GM21619 (cell line): ENCODE data around the gene TMEM117.

ENCODE experiments used
- ATAC-seq: cut with Tn5 transposase; IDR thresholded peaks from one replicate; pipeline ENCODE4 v1.9.1; 2021; ENCODE audit not compliant: unreplicated experiment

The TMEM117 gene

DNA sequence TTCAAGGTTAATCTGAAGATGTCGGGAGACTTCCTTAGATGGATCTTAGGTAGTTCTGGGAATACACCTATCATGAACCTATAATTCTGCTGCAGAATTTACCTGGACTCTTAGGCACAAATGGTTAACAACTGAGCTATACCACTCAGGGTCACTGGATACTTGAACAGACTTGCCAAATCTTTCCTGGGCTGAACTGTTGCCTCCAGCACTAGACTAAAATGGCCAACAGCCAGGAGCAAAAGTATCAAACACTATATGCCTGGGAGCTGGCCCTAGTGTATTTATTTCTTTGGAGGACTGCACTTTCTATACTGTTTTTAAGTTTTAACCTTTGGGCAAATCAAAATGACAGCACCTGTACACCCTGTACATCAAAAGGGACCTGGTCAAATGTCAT is 252.8 kb downstream of the TMEM117 start:
- ATAC-seq, result no peak

DNA sequence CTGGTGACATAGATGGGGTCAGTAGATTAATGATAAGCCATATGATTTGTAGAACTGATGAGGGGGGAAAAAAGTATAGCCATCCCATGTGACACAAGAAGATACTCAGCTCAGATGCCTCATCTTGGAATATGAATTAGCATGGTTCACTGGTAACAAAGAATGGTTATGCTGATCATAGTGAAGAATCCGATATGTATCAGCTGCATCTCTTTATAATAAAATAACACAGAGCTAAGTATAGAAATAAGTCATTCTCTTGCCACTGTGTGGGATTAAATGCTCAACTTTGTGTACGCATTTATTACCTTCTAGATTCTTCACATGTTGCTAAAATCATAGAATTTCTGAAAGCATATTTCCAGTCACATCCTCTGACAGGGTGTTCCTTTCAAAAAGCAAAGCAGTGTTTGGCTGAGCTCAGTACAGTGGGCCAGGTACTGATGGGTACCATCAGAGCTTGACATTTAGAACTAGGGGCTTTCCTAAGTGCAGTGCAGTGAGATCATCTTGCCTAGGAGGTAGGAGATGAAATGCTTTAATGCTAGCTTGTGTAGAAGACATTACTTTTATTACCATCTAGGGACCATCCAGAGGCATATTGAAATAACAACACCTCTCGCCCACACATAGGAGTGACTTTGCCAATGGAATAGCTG is 256.2 kb downstream of the TMEM117 start:
- no peak for ATAC-seq

DNA sequence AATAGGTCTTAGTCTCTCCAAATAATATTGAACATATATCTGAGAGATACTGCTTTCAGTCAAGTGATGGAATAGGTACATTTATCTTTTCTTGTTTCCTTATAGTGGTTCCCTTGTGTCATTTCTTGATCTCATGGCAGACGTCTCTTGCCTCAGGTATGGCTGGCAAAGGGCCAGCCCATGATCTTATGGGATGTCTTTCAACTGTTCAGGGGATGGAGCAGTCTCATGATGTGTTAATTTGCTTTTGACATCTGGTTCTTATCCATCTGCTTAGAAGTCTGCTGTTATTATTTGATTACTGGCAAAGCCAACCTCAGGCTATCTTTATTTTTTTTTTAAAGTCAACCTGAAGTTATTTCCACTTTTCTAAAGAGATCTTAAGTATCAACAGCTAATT is 262.9 kb downstream of the TMEM117 start:
- no peak for ATAC-seq

DNA sequence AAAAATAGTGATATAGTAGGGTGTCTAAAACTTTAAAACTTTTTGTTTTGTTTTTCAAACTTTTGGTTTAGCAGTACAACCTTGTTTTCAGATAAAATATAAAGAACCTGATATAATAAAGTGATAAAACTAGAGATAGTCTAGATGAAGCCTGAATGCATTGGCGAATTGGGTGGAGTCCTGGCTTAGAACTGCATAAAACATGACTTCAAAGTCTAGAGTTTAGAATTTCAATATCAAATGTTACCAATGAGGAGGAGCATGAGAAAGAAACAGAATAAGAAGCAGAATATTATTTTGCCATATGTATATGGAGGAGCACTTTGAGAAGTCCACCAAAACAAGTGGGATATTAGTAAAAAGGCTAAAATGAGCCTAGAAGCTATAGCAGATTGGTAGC is 263.6 kb downstream of the TMEM117 start:
- no peak for ATAC-seq

DNA sequence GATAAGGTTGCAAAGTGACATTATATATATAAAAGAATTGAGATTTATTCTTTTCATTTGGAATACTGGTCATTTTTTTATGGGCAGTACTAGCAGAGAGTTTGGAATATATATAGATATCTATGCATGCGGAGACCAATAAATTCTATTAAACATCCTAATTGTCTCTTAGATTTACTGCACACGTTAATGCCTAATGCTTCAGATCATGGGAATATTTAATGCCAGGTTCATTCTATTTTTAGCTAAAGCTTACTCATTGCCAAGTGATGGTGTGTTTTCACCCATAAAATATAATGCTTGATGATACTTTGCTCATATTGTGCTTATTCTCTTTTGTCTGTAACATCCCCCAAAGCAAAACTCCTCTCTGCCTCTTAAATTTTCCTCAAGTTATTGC is 264.4 kb downstream of the TMEM117 start:
- ATAC-seq, result no peak

DNA sequence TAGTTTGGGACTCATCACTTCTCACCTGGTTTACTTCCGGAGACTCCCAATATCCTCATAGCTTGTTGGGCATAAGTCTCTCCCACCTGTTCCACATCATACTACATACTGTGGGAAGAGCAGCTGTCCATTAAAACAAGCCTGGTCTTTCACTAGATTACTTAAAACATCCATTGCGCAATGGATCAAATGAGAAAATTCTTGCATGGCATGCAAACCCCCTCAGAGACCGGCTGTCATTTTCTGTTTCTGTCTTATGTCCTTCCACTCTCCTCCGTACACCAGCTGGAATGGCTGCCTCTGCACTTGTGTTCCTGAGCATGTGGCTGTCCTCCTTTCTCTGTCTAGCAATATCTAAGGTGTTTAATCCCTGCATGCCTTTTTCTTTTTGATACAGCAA is 265.6 kb downstream of the TMEM117 start:
- no peak for ATAC-seq

DNA sequence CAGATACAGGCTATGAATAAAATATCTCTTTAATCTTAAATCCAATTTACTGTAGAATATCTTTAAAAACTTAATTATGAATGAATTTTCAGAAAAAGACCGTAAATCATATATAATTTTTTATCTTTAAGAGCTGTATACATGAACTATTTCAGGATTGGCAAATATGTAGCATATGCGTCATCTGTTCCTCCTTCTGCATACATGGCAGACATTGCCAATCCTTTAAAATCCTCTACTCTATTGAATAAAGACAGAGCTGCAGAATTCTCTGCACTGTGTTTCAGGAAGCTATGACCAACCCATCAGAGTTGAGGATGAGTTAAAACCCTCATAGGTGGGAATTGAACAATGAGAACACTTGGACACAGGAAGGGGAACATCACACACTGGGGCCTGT is 279.0 kb downstream of the TMEM117 start:
- no peak for ATAC-seq

DNA sequence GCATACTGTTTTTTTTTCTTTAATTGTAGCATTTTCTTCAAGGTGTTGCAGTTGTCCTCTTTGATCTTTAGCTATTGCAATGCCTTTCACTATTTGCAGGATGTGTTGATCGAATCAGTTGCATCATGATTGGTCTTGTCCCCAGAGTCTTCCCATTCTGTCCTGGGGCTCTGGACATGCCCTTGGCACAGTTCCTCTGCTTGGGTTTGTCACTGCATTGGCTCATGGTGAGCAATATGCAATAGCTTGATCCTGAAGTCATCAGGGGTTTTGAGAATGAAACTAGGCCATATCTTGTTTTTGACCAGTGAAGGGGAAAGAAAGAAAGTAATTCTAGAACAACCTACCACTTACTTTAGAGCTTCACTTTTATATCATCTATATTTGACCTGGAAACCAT is 281.5 kb downstream of the TMEM117 start:
- no peak for ATAC-seq

DNA sequence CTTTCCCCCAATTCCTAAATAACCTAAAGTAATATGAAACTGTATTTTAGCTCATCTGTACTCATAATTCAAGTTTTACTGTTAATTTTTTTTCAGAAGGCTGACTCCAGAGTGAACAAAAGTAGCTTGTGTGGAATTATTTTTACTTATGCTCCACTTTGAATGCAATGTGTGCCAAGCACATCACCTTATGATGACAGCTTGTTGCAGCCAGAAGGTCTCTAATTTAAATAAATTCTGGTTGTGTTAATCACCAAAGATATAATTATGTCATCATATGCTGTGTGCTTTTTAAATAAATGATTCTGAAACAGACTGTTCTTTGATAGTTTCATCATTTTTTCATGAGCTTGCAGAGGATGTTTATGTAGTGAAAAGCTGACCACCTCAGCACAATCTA is 283.1 kb downstream of the TMEM117 start:
- ATAC-seq, result no peak

DNA sequence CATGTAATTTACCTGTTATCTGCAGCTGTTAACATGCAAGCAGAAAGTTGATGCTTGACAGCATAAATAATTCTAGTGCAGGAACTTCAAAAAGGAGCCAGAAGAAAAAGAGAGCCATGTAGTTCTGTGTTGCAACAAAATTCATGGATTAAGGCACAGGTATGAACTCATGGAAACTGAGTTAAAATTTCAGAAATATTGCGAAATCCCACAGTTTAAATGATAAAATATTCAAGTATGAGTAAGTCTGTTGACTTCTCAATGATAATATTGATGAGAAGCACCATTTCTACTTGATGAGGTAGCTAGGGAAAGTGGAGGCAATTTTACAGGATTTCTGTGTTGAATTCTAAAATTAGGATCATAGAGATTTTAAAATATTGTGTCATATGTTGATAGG is 290.9 kb downstream of the TMEM117 start:
- ATAC-seq, result no peak

DNA sequence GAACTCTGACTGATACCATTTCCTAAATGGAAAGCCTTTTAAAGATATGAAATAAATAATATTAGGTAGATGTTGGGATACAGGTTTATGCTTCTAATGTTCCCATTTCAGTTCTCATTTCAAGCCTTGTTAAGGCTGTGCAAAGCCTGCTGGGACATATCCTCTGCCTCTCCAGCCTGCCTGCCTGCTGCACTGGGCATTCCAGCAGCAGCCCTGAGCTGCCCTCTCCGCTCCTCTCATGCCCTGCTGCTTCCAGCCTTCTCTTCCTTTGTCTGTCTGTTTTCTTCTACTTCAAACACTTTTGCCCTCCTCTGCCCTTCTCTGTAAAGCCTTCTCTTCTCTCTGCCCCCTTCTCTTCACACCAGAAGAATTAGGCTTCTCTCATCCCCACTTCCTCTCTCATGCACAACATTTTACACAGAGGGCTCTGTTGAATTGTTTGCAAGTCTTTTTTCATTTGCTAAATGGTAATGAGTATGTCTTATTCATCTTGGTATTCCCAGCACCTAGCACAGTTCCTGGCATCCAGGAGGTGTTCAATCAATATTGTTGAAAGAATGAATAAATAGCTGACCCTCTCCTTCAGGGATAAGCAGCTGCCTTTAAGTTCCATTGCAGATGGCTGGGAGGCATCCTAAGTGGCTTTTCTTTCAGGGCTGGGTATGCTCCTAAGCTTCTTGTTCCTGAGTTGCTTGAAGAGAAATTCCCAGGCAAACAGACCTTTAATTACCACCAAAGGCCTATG is 292.3 kb downstream of the TMEM117 start:
- no peak for ATAC-seq

DNA sequence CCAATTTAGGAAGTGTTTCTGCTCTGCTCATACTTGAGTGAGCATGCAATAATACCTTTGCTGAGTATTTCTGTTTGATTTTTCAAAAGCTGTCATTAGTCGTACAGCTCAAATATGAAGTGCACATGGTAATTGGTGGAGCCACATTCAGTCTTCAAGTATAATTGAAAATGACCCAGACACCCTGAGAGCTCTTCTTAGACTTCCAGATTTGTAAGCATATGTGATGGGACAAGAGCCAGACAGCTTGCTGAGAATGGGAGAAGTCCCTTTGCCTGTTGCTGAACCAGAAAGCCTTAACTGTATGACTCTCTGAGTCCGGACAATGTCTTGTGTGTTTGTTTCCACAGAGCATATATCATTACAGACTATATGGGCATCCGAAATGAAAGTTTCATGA is 307.3 kb downstream of the TMEM117 start:
- no peak for ATAC-seq

DNA sequence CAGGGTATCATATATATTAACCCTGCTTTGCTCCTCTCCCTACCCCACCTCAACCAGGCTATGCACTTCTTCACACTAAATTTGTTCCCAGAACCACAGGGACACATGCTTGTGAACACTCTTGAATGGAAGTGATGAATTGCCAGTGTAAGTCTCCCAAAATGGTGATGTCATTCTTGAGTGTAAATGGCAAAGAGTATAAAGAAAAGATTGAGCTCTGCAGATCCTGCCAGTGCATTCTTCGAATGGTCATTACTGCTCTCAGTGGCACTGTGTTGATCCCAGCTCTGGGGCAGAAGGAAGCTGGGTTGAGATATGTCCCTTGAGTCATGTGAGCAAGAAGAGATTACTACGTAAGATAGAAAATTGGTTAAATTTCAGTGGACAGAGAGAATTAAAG is 313.1 kb downstream of the TMEM117 start:
- no peak for ATAC-seq

DNA sequence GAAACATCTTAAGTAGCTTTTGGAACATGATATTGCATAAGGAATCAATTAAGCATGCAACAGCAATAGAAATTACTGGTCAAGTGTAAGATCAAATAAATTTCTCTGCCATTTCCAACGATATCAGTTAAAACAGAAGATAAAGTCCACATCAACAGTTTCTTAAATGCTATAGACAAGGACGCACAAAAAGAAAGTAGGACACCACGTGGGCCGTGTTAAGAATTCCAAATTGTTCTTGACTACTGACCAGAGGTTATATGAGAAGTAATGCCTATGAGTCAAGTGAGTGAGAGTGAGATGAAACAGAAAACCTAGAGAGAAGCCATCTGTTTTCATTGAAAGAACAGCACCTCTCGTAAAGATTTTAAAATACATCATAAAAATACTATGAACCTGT is 318.2 kb downstream of the TMEM117 start:
- ATAC-seq, result no peak

DNA sequence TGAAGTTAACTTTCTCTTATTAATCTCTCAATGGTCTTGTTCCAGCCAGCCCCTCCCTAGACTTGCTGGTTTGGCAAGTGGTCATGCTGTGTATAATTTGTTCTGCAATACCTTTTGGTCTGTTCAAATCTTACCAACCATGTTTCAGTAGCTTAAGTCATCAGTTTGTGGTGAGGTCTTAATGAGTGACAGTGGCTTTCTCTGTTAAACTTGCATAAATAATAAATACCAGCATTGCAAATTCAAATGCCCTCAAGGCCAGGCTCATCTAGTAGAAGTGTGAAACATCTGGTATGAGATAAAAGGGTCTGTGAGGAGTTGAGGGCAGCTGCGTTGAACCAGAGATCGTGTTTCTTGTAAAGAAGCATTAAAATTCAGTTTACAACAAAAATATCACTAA is 319.5 kb downstream of the TMEM117 start:
- no peak for ATAC-seq

DNA sequence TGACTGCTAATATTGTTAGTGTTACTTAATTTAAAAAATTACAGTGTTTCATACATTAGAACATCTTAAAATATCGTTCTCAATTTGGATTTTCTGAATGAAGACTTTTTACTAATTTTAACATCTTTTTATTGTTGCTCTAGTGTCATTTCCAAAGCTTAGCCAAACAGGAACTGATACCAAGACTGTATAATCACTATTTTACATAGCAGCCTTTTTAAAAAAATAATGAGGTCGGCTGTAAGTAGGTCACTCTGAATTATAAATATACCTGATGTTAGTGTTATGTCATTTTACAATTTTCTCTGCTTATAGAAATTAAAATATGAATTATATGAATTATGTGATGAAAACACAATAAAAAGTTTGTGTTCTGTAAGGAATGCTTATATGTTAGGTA is 321.5 kb downstream of the TMEM117 start:
- ATAC-seq, result peak; percentile 86

DNA sequence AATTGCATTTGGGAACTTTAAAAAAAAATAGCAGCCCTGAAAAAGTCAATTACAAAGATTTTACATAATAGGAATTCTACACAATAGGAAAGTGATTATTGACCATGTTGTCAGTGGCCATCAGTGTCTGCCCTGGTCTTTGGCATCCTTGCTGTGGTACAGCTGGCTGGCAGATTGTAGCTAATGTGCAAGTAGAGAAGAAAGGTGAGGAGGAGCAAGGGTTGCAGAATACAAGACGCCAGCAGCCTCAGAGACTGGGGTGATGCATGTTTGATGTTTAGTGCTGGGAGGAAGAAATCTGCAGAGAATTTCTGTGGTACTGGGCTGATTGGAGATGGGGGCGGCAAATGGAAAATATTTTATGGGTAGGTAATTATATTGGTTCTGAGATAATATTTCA is 322.9 kb downstream of the TMEM117 start:
- no peak for ATAC-seq

DNA sequence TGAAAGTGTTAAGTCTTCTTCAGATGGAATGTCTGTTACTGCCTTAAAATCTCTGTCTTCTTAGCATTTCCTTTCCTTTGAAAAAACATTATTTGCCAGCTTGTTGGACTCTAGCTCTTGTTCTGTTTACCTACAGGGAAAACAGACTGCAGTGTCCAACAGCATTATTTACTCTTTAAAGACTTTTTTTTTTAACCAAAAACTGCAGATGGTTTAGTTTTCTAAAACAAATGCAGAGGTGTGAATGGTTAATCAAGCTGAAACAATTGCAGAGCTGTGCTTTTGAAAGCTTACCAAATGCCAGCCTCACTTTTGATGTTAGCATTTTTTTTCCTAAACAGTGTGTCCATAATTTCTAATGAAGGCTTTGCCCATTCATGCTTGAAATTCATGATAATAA is 323.3 kb downstream of the TMEM117 start:
- ATAC-seq, result no peak

DNA sequence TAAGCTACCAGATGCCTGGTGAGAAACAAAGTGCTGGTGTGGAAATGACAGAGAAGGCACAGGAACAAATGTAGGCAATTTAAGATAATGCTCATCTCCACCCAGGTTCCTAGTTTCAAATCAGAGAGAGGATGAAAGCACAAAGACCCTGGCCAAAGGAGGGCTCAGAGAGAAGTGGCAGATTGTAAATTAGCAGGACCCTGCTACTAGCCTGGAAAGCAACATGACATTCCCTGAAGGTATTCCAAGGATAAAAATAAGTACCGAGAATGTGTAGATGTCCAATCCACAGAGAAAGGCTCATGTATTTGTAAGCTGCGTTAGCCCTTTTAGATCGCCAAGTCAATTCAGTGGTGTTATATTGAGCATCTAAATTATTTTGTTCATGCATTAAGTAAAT is 324.0 kb downstream of the TMEM117 start:
- no peak for ATAC-seq

DNA sequence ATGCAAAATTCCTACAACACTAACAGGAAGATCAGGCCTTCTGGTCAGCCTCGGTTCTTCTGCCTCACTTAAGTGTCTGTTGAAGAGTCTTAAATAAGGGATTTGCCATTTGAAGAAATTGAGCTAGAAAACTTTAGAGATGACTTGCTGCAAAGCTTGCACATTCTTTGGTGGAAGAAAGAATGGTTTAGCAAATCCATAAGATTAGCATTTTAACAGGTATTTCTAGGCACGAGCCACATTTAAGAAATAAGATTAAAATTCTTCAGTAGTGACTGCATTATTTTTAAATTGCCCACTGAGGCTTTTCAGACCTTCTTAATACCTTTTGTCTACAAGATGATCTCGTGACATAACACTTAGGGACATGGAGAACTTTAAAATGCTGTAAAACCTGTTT is 327.1 kb downstream of the TMEM117 start:
- ATAC-seq, result no peak

DNA sequence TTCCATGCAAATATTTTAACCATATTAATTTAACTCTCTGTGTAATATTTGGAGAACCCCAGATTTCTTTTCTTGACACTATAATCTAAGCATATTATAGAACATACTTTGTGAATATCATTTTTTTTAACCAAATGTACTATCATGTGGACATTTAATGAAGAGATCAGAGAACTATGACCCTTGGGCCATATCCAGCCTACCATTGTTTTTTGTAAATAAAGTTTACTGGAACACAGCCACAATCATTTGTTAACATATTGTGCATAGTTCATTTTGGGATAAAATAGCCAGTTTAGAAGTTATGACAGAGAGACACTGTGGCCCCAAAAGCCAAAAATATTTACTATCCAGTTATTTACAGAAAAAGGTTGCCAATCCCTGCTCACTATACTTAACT is 338.2 kb downstream of the TMEM117 start:
- no peak for ATAC-seq

DNA sequence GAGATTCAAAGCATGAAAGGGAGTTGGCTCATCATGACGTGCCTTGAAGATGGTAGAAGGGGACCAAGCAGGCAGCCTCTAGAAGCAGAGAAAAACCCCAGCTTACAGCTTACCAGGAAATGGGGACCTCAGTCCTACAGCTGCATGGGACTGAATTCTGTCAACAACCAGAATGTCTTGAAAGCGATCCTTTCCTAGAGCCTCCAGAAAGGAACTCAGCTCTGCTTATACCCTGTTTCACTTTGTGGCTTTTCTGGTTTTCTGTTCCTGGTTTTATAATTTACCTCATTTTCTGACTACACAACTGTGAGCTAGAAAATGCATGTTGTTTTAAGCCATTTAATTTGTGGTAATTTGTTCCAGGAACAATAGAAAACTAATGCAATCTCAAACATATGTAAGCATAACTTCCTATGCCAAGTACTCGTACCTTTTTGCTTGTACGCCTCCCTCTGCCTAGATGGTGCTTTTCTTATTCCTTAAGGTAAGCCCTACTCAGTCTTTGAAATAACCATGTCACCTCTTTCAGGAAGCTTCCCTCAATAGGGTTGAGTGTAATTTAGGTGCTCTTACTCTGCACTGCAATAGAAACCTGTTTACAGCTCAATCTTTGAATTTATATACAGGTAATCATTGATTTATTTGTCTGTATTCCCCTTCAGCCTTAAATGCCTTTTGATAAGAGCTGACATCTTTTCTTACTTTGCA is 348.8 kb downstream of the TMEM117 start:
- ATAC-seq, result peak; percentile 91
